AG04450 (cell line): Measurements from ENCODE around the gene BZW1. TPM values are rescaled to one million over a fixed set of nuclear protein-coding genes. Genes with fewer than 3 reads are reported as not detected.

Experiments used
- CTCF ChIA-PET: fragments of 300-600, 350-600 bp; formaldehyde crosslinking; extraction: SDS; loops from one replicate; lab custom pipeline; 2022; ENCODE audit warnings: antibody characterized with exemption, inconsistent platforms; lab: Charles Lee
- POLR2A ChIA-PET: fragments of 350-600 bp; formaldehyde crosslinking; extraction: SDS; loops from one replicate; lab custom pipeline; 2021; ENCODE audit warnings: antibody characterized with exemption, inconsistent platforms; lab: Yijun Ruan, JAX
- DNase-seq: peaks from one replicate; pipeline ENCODE4 v3.0.0-alpha.2; 2011; ENCODE audit warnings: low read depth, low spot score
- H3K27ac ChIP-seq: one replicate; pipeline ENCODE4 v1.5.1; 2012; ENCODE audit warnings: low read depth, low read length, control low read depth
- H3K27me3 ChIP-seq: one replicate; pipeline ENCODE4 v1.6.0; 2012; ENCODE audit warnings: low read length; ENCODE audit not compliant: control insufficient read depth, insufficient read depth
- H3K4me3 ChIP-seq: 2 replicates; pipeline ENCODE4 v1.5.1; 2011; ENCODE audit warnings: mild to moderate bottlenecking, low read depth, low read length, control low read depth
- H3K9me3 ChIP-seq: 2 replicates; pipeline ENCODE4 v1.5.1; 2012; ENCODE audit warnings: low read length; ENCODE audit not compliant: control insufficient read depth, insufficient read depth
- CTCF ChIP-seq: IDR thresholded peaks from 2 replicates; pipeline ENCODE4 v1.5.1; 2011; ENCODE audit warnings: low read depth, low read length, control low read depth, inconsistent platforms
- polyA plus RNA-seq: library from polyadenylated mRNA; depleted of rRNA; stranded (reverse); fragments of >200 nt; gene quantifications from 2 replicates; pipeline ENCODE4 v1.2.3, GENCODE V29; 2011

Gene BZW1
- polyA plus RNA-seq, 1 experiment = 376 TPM

GRCh38 chr2:200856806-200857205 lies 45.1 kb downstream of the BZW1 start:
- Histone ChIP-seq H3K4me3 (no peak overlapping the region), H3K9me3 (no peaks in the 10 kb centered on the region), H3K27me3 (no peaks in the 10 kb centered on the region), H3K27ac (no peak overlapping the region)
- POLR2A ChIA-PET = no interaction called here
- no peak for TF ChIP-seq CTCF
- DNase-seq = no peak
- CTCF ChIA-PET = no interaction called here

DNA sequence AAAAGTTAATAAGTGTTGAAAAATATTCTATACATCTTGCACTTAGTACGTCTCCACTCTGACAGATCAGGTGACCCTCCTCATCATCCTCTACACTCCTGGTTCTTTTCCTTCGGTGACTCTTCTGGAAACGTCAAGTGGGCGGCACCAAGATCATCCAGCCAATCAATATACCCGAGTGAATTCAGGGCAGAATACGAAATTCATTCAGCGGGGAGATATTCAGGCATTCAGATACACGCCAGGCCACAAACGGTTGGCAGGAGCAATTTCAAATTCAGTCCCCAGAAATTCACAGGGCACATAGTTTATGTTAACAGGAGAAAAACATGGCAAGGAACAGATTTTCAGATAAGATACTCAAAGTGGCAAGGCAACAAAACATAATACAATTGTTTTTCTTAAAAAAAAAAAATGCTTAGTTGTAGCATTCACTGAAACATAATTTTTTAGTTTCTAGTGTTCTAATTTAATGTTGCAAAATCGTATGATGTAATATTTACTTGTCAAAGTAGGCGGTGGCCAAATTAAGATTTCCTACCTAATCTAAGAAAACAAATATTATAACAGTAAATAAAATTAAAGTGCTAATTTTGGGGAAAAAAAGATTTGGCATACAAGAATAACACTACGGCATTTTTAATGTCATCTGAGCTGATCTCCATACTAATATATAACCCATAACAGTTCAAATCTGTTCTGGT lies 48.5 kb downstream of the BZW1 start:
- no peaks in the 10 kb centered on the region for H3K9me3 ChIP-seq
- H3K4me3 ChIP-seq = no peak overlapping the region
- POLR2A ChIA-PET = no interaction called here
- H3K27ac ChIP-seq = no peak overlapping the region
- CTCF ChIA-PET = no interaction called here
- no peaks in the 10 kb centered on the region for H3K27me3 ChIP-seq
- no peak for TF ChIP-seq CTCF
- no peak for DNase-seq

DNA sequence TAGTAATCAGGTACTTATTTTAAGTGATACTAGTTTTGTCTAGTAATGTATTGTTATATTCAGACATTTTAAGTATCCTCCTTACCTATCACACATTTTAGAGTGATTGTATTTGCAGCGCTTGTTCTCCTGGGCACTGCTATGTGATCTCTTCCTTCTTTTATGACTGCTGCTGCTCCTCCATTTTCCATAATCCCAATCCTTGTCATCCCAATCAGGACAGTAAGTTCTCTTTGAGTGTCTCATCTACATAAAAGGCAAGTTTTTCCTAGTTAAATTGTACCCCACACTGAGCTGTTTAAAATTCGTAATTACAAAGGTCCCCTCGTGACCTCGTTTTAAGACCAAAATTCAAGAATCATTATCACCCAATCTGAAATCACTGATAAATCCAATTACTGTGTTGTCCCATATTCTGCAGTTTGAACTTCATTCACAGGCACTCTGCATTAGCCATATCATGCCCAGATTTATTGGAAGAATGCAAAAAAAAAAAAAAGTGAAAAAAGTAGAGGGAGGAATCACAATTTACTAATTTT lies 50.0 kb downstream of the BZW1 start:
- H3K4me3 ChIP-seq = peak overlapping the region; percentile 76
- no peak overlapping the region for H3K27ac ChIP-seq
- DNase-seq = no peak
- TF ChIP-seq CTCF = no peak
- ChIA-PET CTCF (interaction anchor here (1.0 kb wide), 1 partner anchor 148 kb away, joined by 3 read pairs; no protein-coding TSS in a partner anchor), POLR2A (interaction anchor here (0.6 to 0.7 kb wide), 2 partner anchors 113 to 1470 kb away, joined by 3 read pairs; no protein-coding TSS in a partner anchor)
- H3K27me3 ChIP-seq = no peaks in the 10 kb centered on the region
- H3K9me3 ChIP-seq = no peaks in the 10 kb centered on the region

- Histone ChIP-seq H3K27me3 (no peaks in the 10 kb centered on the region), H3K9me3 (no peaks in the 10 kb centered on the region), H3K27ac (no peak overlapping the region), H3K4me3 (peak overlapping the region; percentile 76)
- ChIA-PET POLR2A (interaction anchor here (0.6 kb wide), 1 partner anchor 114 kb away, joined by 3 read pairs; no protein-coding TSS in a partner anchor), CTCF (no interaction called here)
- no peak for TF ChIP-seq CTCF
- no peak for DNase-seq
Measured at GRCh38 chr2:200862532-200863000, 50.9 kb downstream of the BZW1 start.

GRCh38 chr2:200863782-200864175 lies 52.1 kb downstream of the BZW1 start:
- Histone ChIP-seq H3K9me3 (no peaks in the 10 kb centered on the region), H3K27me3 (no peaks in the 10 kb centered on the region), H3K4me3 (peak overlapping the region; percentile 76), H3K27ac (peak overlapping the region; percentile 98)
- TF ChIP-seq CTCF = no peak
- CTCF ChIA-PET = interaction anchor here (0.6 to 2.1 kb wide), 5 partner anchors 9 to 288 kb away, joined by 3 to 6 read pairs (median 4); no protein-coding TSS in a partner anchor
- POLR2A ChIA-PET = interaction anchor here (0.5 to 1.8 kb wide), 15 partner anchors 9 to 158 kb away, joined by 3 to 22 read pairs (median 4); partner anchors contain the start of genes BZW1, NIF3L1 and PPIL3
- DNase-seq = no peak
